GM12873 (cell line): ENCODE measurements around the gene CABLES2.
A peak's percentile ranks its signal among the peaks of the same experiment; 100 is the strongest.

Experiments
- CTCF ChIP-seq: IDR thresholded peaks from 2 replicates; pipeline ENCODE4 v1.5.1; 2012; ENCODE audit warnings: low read depth, mild to moderate bottlenecking, moderate library complexity, low read length, control low read depth; ENCODE audit not compliant: insufficient read depth; ENCODE audit errors: missing control alignments

CABLES2 gene

GRCh38 chr20:62413896-62414481 is 6.9 kb upstream of the CABLES2 start:
- peak; percentile 27 for TF ChIP-seq CTCF

- no peak for TF ChIP-seq CTCF
Measured at GRCh38 chr20:62413025-62413570, 6.0 kb upstream of the CABLES2 start.

GRCh38 chr20:62412194-62413024 is 5.3 kb upstream of the CABLES2 start:
- TF ChIP-seq CTCF: no peak

GRCh38 chr20:62411479-62412193 is 4.6 kb upstream of the CABLES2 start:
- TF ChIP-seq CTCF: no peak

GRCh38 chr20:62410746-62411478 is 3.8 kb upstream of the CABLES2 start:
- no peak for TF ChIP-seq CTCF

- TF ChIP-seq CTCF: peak; percentile 70
Measured at GRCh38 chr20:62409931-62410745, 3.1 kb upstream of the CABLES2 start.
